ENCODE data around the gene FOXJ2. TPM values are rescaled to one million over a fixed set of nuclear protein-coding genes. Genes with fewer than 3 reads are reported as not detected.
"Not testable (repeated sequence)": the region's sequence is repeated elsewhere in the genome, so short reads cannot be mapped to it uniquely, and the experiment has no call there.

Gene FOXJ2
- total and polyA plus RNA-seq, 2 donors (not counting 1 experiment from before 2014, with no cell fraction given), result 9.5 to 19.4 TPM

DNA sequence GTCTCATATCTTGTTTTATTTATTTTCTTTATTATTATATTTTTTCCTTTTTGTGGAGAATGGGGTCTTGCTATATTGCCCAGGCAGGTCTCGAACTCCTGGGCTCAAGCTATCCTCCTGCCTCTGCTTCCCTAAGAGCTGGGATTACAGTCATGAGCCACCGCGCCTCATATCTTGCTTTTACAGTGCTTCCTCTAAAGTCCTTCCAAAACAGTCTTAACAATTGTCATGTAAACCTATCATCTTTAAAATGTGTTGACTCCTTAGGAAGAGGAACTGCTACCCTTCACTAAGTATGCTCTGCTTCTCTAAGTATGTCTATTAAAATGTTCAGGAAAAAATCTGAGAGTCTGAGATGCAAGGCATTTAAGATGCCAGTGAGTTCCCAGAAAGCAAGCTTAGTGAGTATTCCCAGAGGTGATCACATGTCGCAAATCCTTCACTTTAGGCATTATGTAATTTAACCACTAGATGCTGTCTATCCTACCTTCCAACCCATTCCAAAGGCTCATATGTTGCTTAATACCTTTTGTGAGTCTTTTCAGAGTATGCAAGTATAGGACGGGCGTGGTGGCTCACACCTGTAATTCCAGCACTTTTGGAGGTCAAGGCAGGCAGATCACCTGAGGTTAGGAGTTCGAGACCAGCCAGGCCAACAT is 19.7 kb upstream of the FOXJ2 start:
- no peaks in the 10 kb centered on the region for H3K4me1 ChIP-seq (ENCODE audit: control insufficient read depth in 2 of 2, insufficient read depth in 2 of 2, low read length in 2 of 2)
- peaks cover 0 to 10% (median 5%) of the 10 kb centered on the region in 4 experiments for H3K27me3 ChIP-seq (replicated peaks in 1 of 4; ENCODE audit: control extremely low read depth in 1 of 4, control insufficient read depth in 3 of 4, insufficient read depth in 4 of 4, low read length in 3 of 4)
- H4K20me1 ChIP-seq (ENCODE audit: control insufficient read depth, insufficient read depth, low read length, poor library complexity, severe bottlenecking), result no peaks in the 10 kb centered on the region
- TF ChIP-seq, protein P1, sequence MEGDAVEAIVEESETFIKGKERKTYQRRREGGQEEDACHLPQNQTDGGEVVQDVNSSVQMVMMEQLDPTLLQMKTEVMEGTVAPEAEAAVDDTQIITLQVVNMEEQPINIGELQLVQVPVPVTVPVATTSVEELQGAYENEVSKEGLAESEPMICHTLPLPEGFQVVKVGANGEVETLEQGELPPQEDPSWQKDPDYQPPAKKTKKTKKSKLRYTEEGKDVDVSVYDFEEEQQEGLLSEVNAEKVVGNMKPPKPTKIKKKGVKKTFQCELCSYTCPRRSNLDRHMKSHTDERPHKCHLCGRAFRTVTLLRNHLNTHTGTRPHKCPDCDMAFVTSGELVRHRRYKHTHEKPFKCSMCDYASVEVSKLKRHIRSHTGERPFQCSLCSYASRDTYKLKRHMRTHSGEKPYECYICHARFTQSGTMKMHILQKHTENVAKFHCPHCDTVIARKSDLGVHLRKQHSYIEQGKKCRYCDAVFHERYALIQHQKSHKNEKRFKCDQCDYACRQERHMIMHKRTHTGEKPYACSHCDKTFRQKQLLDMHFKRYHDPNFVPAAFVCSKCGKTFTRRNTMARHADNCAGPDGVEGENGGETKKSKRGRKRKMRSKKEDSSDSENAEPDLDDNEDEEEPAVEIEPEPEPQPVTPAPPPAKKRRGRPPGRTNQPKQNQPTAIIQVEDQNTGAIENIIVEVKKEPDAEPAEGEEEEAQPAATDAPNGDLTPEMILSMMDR (IDR thresholded peaks at IDR 0.05), result no peak
- TF ChIP-seq EZH2 (IDR thresholded peaks at IDR 0.05; ENCODE audit: borderline replicate concordance, insufficient read depth, low read depth, low read length, poor library complexity, severe bottlenecking), result no peak
- Mint-ChIP-seq H3K4me1 (no peaks in the 10 kb centered on the region), H3K27ac (no peak overlapping the region), H3K27me3 (peaks cover 27% of the 10 kb centered on the region), H3K4me3 (no peak overlapping the region), H3K9me3 (ENCODE audit: insufficient read depth) (no peaks in the 10 kb centered on the region)
- WGBS (ENCODE audit: insufficient coverage), result 85% methylated on average over 3 of the region's 7 CpGs
- ChIA-PET POLR2A (no interaction called here), CTCF (no interaction called here)
- H3K36me3 ChIP-seq (replicated peaks in 1 of 2; ENCODE audit: control extremely low read depth in 1 of 2, control insufficient read depth in 1 of 2, extremely low read depth in 1 of 2, insufficient read depth in 2 of 2, low read length in 1 of 2), result no peaks in the 10 kb centered on the region
- H3K9ac ChIP-seq (ENCODE audit: low read length), result no peak overlapping the region
- H3K79me2 ChIP-seq (ENCODE audit: control insufficient read depth, insufficient read depth, low read length), result no peaks in the 10 kb centered on the region
- ATAC-seq (ENCODE audit: low read depth), result no peak
- no peak overlapping the region for H2AFZ ChIP-seq (ENCODE audit: insufficient read depth, low read depth, low read length, poor library complexity, severe bottlenecking)
- intact Hi-C loops (cut with micrococcal nuclease), result no loop called here
- no peak for DNase-seq
- no peak overlapping the region for H3K27ac ChIP-seq (ENCODE audit: low read length in 2 of 2)
- H3K4me2 ChIP-seq (replicated peaks; ENCODE audit: low read depth, low read length, poor library complexity, severe bottlenecking), result no peak overlapping the region
- no peak overlapping the region for H3K4me3 ChIP-seq (ENCODE audit: control extremely low read depth in 1 of 5, extremely low read depth in 1 of 5, insufficient read depth in 1 of 5, low read depth in 2 of 5, low read length in 4 of 5)
- H3K9me3 ChIP-seq (ENCODE audit: control extremely low read depth in 1 of 3, control insufficient read depth in 2 of 3, insufficient read depth in 1 of 3, low read length in 2 of 3), result no peaks in the 10 kb centered on the region

DNA sequence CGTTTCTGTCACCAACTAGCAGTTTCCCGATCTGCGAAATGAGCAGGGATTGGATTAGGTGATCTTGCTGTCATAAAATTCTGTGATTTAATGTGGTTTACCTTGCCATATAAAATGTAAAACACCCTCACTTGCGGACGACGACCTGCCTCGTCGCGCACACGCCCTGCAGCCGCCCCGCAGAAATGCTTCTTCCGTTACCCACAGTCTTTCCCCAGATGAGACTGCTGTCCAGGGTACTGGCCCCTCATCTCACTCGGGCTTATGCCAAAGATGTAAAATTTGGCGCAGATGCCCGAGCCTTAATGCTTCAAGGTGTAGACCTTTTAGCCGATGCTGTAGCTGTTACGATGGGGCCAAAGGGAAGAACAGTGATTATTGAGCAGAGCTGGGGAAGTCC is 17.7 kb upstream of the FOXJ2 start:
- peaks cover 13 to 14% of the 10 kb centered on the region in 2 donors for H3K4me1 ChIP-seq (ENCODE audit: control insufficient read depth in 2 of 2, insufficient read depth in 2 of 2, low read length in 2 of 2)
- no peak for DNase-seq
- peaks cover 5% of the 10 kb centered on the region for H3K4me1 Mint-ChIP-seq
- no peaks in the 10 kb centered on the region for H3K9me3 ChIP-seq (ENCODE audit: control extremely low read depth in 1 of 3, control insufficient read depth in 2 of 3, insufficient read depth in 1 of 3, low read length in 2 of 3)
- H3K27ac ChIP-seq (ENCODE audit: low read length in 2 of 2), result no peak overlapping the region
- H3K79me2 ChIP-seq (ENCODE audit: control insufficient read depth, insufficient read depth, low read length), result no peaks in the 10 kb centered on the region
- no peak for ATAC-seq (ENCODE audit: low read depth)
- no peak overlapping the region for H2AFZ ChIP-seq (ENCODE audit: insufficient read depth, low read depth, low read length, poor library complexity, severe bottlenecking)
- CTCF ChIA-PET, result no interaction called here
- no peak overlapping the region for H3K9ac ChIP-seq (ENCODE audit: low read length)
- H4K20me1 ChIP-seq (ENCODE audit: control insufficient read depth, insufficient read depth, low read length, poor library complexity, severe bottlenecking), result no peaks in the 10 kb centered on the region
- no peak overlapping the region for H3K27ac Mint-ChIP-seq
- H3K4me3 Mint-ChIP-seq, result no peak overlapping the region
- H3K36me3 ChIP-seq (replicated peaks in 1 of 2; ENCODE audit: control extremely low read depth in 1 of 2, control insufficient read depth in 1 of 2, extremely low read depth in 1 of 2, insufficient read depth in 2 of 2, low read length in 1 of 2), result no peaks in the 10 kb centered on the region
- POLR2A ChIA-PET, result no interaction called here
- H3K9me3 Mint-ChIP-seq (ENCODE audit: insufficient read depth), result no peaks in the 10 kb centered on the region
- intact Hi-C loops (cut with micrococcal nuclease), result no loop called here
- H3K27me3 Mint-ChIP-seq, result peaks cover 35% of the 10 kb centered on the region
- H3K4me3 ChIP-seq (ENCODE audit: control extremely low read depth in 1 of 5, extremely low read depth in 1 of 5, insufficient read depth in 1 of 5, low read depth in 2 of 5, low read length in 4 of 5), result no peak overlapping the region
- WGBS (ENCODE audit: insufficient coverage), result 98% methylated on average over 16 of the region's 18 CpGs
- H3K4me2 ChIP-seq (replicated peaks; ENCODE audit: low read depth, low read length, poor library complexity, severe bottlenecking), result no peak overlapping the region
- peaks cover 0 to 27% (median 9%) of the 10 kb centered on the region in 4 experiments for H3K27me3 ChIP-seq (replicated peaks in 1 of 4; ENCODE audit: control extremely low read depth in 1 of 4, control insufficient read depth in 3 of 4, insufficient read depth in 4 of 4, low read length in 3 of 4)
- TF ChIP-seq, protein P1 (IDR thresholded peaks at IDR 0.05), result no peak
- TF ChIP-seq EZH2 (IDR thresholded peaks at IDR 0.05; ENCODE audit: borderline replicate concordance, insufficient read depth, low read depth, low read length, poor library complexity, severe bottlenecking), result no peak

- H3K27ac Mint-ChIP-seq; intact Hi-C loops (cut with micrococcal nuclease); CTCF ChIA-PET; H3K4me1 Mint-ChIP-seq; H3K36me3 ChIP-seq (replicated peaks in 1 of 2; ENCODE audit: control extremely low read depth in 1 of 2, control insufficient read depth in 1 of 2, extremely low read depth in 1 of 2, insufficient read depth in 2 of 2, low read length in 1 of 2); DNase-seq; H3K27ac ChIP-seq (ENCODE audit: low read length in 2 of 2); H4K20me1 ChIP-seq (ENCODE audit: control insufficient read depth, insufficient read depth, low read length, poor library complexity, severe bottlenecking); POLR2A ChIA-PET; ATAC-seq (ENCODE audit: low read depth); H3K9me3 ChIP-seq (ENCODE audit: control extremely low read depth in 1 of 3, control insufficient read depth in 2 of 3, insufficient read depth in 1 of 3, low read length in 2 of 3); H3K79me2 ChIP-seq (ENCODE audit: control insufficient read depth, insufficient read depth, low read length); H3K9me3 Mint-ChIP-seq (ENCODE audit: insufficient read depth): not testable (repeated sequence)
- Histone ChIP-seq H3K27me3 (replicated peaks in 1 of 4; ENCODE audit: control extremely low read depth in 1 of 4, control insufficient read depth in 3 of 4, insufficient read depth in 4 of 4, low read length in 3 of 4) (peaks cover 0 to 27% (median 9%) of the 10 kb centered on the region in 4 experiments), H3K4me2 (replicated peaks; ENCODE audit: low read depth, low read length, poor library complexity, severe bottlenecking) (peak overlapping the region; percentile 88), H3K4me1 (ENCODE audit: control insufficient read depth in 2 of 2, insufficient read depth in 2 of 2, low read length in 2 of 2) (peaks cover 13 to 14% of the 10 kb centered on the region in 2 donors), H3K9ac (ENCODE audit: low read length) (peak overlapping the region; percentile 58), H2AFZ (ENCODE audit: insufficient read depth, low read depth, low read length, poor library complexity, severe bottlenecking) (peak overlapping the region; percentile 76), H3K4me3 (ENCODE audit: control extremely low read depth in 1 of 5, extremely low read depth in 1 of 5, insufficient read depth in 1 of 5, low read depth in 2 of 5, low read length in 4 of 5) (peak overlapping the region in 2 of 5 experiments; percentile 49 to 58)
- H3K4me3 Mint-ChIP-seq, result peak overlapping the region; percentile 72
- H3K27me3 Mint-ChIP-seq, result peaks cover 29% of the 10 kb centered on the region
- WGBS (ENCODE audit: insufficient coverage), result 69% methylated on average over 2 of the region's 16 CpGs
Measured at GRCh38 chr12:8018213-8018612, 14.3 kb upstream of the FOXJ2 start.

All from B cell (primary cell).